ENCODE results near the gene PTPRN2. TPM values are rescaled to one million over a fixed set of nuclear protein-coding genes. Genes with fewer than 3 reads are reported as not detected.

Gene PTPRN2
- total RNA-seq, 1 donor from 2014 or later, result 2.4 TPM

- no peak for TF ChIP-seq CTCF (IDR thresholded peaks at IDR 0.05; ENCODE audit: insufficient read depth, low read length, poor library complexity, severe bottlenecking)
- no peaks in the 10 kb centered on the region for H3K27me3 ChIP-seq (ENCODE audit: control insufficient read depth, insufficient read depth, low read length)
- no peak overlapping the region for H3K4me3 ChIP-seq (ENCODE audit: low read depth, low read length)
- no peaks in the 10 kb centered on the region for H3K36me3 ChIP-seq (ENCODE audit: control insufficient read depth, insufficient read depth, low read length)
- no peak for DNase-seq (ENCODE audit: low read depth)
Observed at GRCh38 chr7:157978766-157979165, 608.9 kb downstream of the PTPRN2 start.

- H3K27me3 ChIP-seq (ENCODE audit: control insufficient read depth, insufficient read depth, low read length), result no peaks in the 10 kb centered on the region
- DNase-seq (ENCODE audit: low read depth), result no peak
- H3K4me3 ChIP-seq (ENCODE audit: low read depth, low read length), result no peak overlapping the region
- TF ChIP-seq CTCF (IDR thresholded peaks at IDR 0.05; ENCODE audit: insufficient read depth, low read length, poor library complexity, severe bottlenecking), result no peak
- H3K36me3 ChIP-seq (ENCODE audit: control insufficient read depth, insufficient read depth, low read length), result no peaks in the 10 kb centered on the region
Observed at GRCh38 chr7:157977717-157978496, 609.7 kb downstream of the PTPRN2 start.

- no peak for TF ChIP-seq CTCF (IDR thresholded peaks at IDR 0.05; ENCODE audit: insufficient read depth, low read length, poor library complexity, severe bottlenecking)
- Histone ChIP-seq H3K4me3 (ENCODE audit: low read depth, low read length) (no peak overlapping the region), H3K27me3 (ENCODE audit: control insufficient read depth, insufficient read depth, low read length) (no peaks in the 10 kb centered on the region), H3K36me3 (ENCODE audit: control insufficient read depth, insufficient read depth, low read length) (no peaks in the 10 kb centered on the region)
- DNase-seq (ENCODE audit: low read depth), result no peak
Observed at GRCh38 chr7:157977306-157977705, 610.3 kb downstream of the PTPRN2 start.

- DNase-seq (ENCODE audit: low read depth), result no peak
- H3K4me3 ChIP-seq (ENCODE audit: low read depth, low read length), result no peak overlapping the region
- no peak for TF ChIP-seq CTCF (IDR thresholded peaks at IDR 0.05; ENCODE audit: insufficient read depth, low read length, poor library complexity, severe bottlenecking)
- H3K36me3 ChIP-seq (ENCODE audit: control insufficient read depth, insufficient read depth, low read length), result no peaks in the 10 kb centered on the region
- no peaks in the 10 kb centered on the region for H3K27me3 ChIP-seq (ENCODE audit: control insufficient read depth, insufficient read depth, low read length)
Observed at GRCh38 chr7:157976406-157976805, 611.2 kb downstream of the PTPRN2 start.

- Histone ChIP-seq H3K36me3 (ENCODE audit: control insufficient read depth, insufficient read depth, low read length) (no peaks in the 10 kb centered on the region), H3K4me3 (ENCODE audit: low read depth, low read length) (no peak overlapping the region), H3K27me3 (ENCODE audit: control insufficient read depth, insufficient read depth, low read length) (no peaks in the 10 kb centered on the region)
- TF ChIP-seq CTCF (IDR thresholded peaks at IDR 0.05; ENCODE audit: insufficient read depth, low read length, poor library complexity, severe bottlenecking), result no peak
- DNase-seq (ENCODE audit: low read depth), result no peak
Observed at GRCh38 chr7:157975401-157976372, 611.9 kb downstream of the PTPRN2 start.

All from kidney epithelial cell (primary cell).